WTC11 (cell line): ENCODE measurements around the gene CLDN19. TPM values are rescaled to one million over a fixed set of nuclear protein-coding genes. Genes with fewer than 3 reads are reported as not detected.

Experiments used
- ATAC-seq: fragments of 200-7000 bp; cut with Tn5 transposase; 2 replicates; pipeline ENCODE4 v1.10.0; 2021; ENCODE audit warnings: mild to moderate bottlenecking, moderate library complexity
- CTCF ChIA-PET: fragments of 300-600 bp; sonication (Branson Sonifier 250); formaldehyde crosslinking; loops from one replicate; lab custom pipeline; 2021; ENCODE audit warnings: antibody characterized with exemption; lab: Charles Lee
- POLR2A ChIA-PET: fragments of 350-600 bp; sonication (Branson Sonifier 250); formaldehyde crosslinking; loops from one replicate; lab custom pipeline; 2021; ENCODE audit warnings: antibody characterized with exemption; lab: Charles Lee
- DNase-seq: peaks from one replicate; pipeline ENCODE4 v3.0.0; 2021; ENCODE audit warnings: low spot score
- H3K27ac Mint-ChIP-seq: 2 replicates; pipeline ENCODE4 v1.8.0; 2021; ENCODE audit warnings: mixed read lengths
- H3K27me3 Mint-ChIP-seq: 2 replicates; pipeline ENCODE4 v1.8.0; 2021; ENCODE audit warnings: low read depth, mild to moderate bottlenecking, moderate library complexity, mixed read lengths
- H3K36me3 Mint-ChIP-seq: 2 replicates; pipeline ENCODE4 v1.8.0; 2021; ENCODE audit warnings: mixed read lengths
- H3K4me1 Mint-ChIP-seq: 2 replicates; pipeline ENCODE4 v1.8.0; 2022; ENCODE audit warnings: mixed read lengths
- H3K4me3 Mint-ChIP-seq: 2 replicates; pipeline ENCODE4 v1.8.0; 2021; ENCODE audit warnings: mild to moderate bottlenecking, moderate library complexity, mixed read lengths
- H3K9me3 Mint-ChIP-seq: 2 replicates; pipeline ENCODE4 v1.8.0; 2021; ENCODE audit warnings: mixed read lengths
- ETV6 ChIP-seq: sonication (generic); formaldehyde crosslinking; IDR thresholded peaks from 2 replicates; pipeline ENCODE4 v1.8.1; 2022; ENCODE audit warnings: mild to moderate bottlenecking, missing genetic modification reagents
- HMGA2 ChIP-seq: fragments of 250-450 bp; sonication (Bioruptor Pico); IDR thresholded peaks from 2 replicates; pipeline ENCODE4 v1.4.0; 2021; ENCODE audit warnings: mild to moderate bottlenecking, moderate library complexity
- KAT7 ChIP-seq: sonication (generic); formaldehyde crosslinking; IDR thresholded peaks from 2 replicates; pipeline ENCODE4 v1.8.1; 2023; ENCODE audit warnings: missing genetic modification reagents, mild to moderate bottlenecking, borderline replicate concordance
- MXD4 ChIP-seq: fragments of 250-450 bp; sonication (Bioruptor Pico); IDR thresholded peaks from 2 replicates; pipeline ENCODE4 v1.8.0; 2021; ENCODE audit warnings: mild to moderate bottlenecking, moderate library complexity, borderline replicate concordance
- NR1H2 ChIP-seq: sonication (generic); formaldehyde crosslinking; IDR thresholded peaks from 2 replicates; pipeline ENCODE4 v1.9.0; 2021; ENCODE audit warnings: mild to moderate bottlenecking, moderate library complexity, missing genetic modification reagents
- SMAD3 ChIP-seq: sonication (generic); formaldehyde crosslinking; IDR thresholded peaks from 2 replicates; pipeline ENCODE4 v1.8.0; 2022; ENCODE audit warnings: missing genetic modification reagents, mild to moderate bottlenecking, borderline replicate concordance
- SOX15 ChIP-seq: fragments of 250-450 bp; sonication (Bioruptor Pico); IDR thresholded peaks from 2 replicates; pipeline ENCODE4 v1.9.0; 2021; ENCODE audit warnings: mild to moderate bottlenecking
- TEAD1 ChIP-seq: sonication (generic); formaldehyde crosslinking; IDR thresholded peaks from 2 replicates; pipeline ENCODE4 v1.8.0; 2022; ENCODE audit warnings: mild to moderate bottlenecking, missing genetic modification reagents
- ZNF317 ChIP-seq: sonication (generic); formaldehyde crosslinking; IDR thresholded peaks from 2 replicates; pipeline ENCODE4 v1.8.1; 2023; ENCODE audit warnings: low read depth, mild to moderate bottlenecking, moderate library complexity, missing genetic modification reagents, borderline replicate concordance
- ZNF396 ChIP-seq: fragments of 250-450 bp; sonication (Bioruptor Pico); IDR thresholded peaks from 2 replicates; pipeline ENCODE4 v1.8.0; 2021; ENCODE audit warnings: mild to moderate bottlenecking, moderate library complexity, borderline replicate concordance
- ZNF416 ChIP-seq: fragments of 250-450 bp; sonication (Bioruptor Pico); IDR thresholded peaks from 2 replicates; pipeline ENCODE4 v1.9.0; 2021; ENCODE audit warnings: mild to moderate bottlenecking, inconsistent platforms
- total RNA-seq: library from RNA; stranded (reverse); gene quantifications from 3 replicates; pipeline ENCODE4 v1.2.3, GENCODE V29; 2021
- TF ChIP-seq, protein P1 (sequence below): fragments of 250-450 bp; sonication (Bioruptor Pico); IDR thresholded peaks from 2 replicates; pipeline ENCODE4 v1.9.0; 2021; ENCODE audit warnings: mild to moderate bottlenecking, borderline replicate concordance
- TF ChIP-seq, protein P2 (sequence below): sonication (generic); formaldehyde crosslinking; IDR thresholded peaks from 2 replicates; pipeline ENCODE4 v1.8.0; 2023; ENCODE audit warnings: missing genetic modification reagents, mild to moderate bottlenecking, borderline replicate concordance
- TF ChIP-seq, protein P3 (sequence below): sonication (generic); formaldehyde crosslinking; IDR thresholded peaks from 2 replicates; pipeline ENCODE4 v1.8.0; 2022; ENCODE audit warnings: mild to moderate bottlenecking, missing genetic modification reagents
- TF ChIP-seq, protein P4 (sequence below): sonication (generic); formaldehyde crosslinking; IDR thresholded peaks from 2 replicates; pipeline ENCODE4 v1.8.1; 2023; ENCODE audit warnings: mild to moderate bottlenecking, moderate library complexity, missing genetic modification reagents
- TF ChIP-seq, protein P5 (sequence below): sonication (generic); formaldehyde crosslinking; IDR thresholded peaks from 2 replicates; pipeline ENCODE4 v1.8.0; 2023; ENCODE audit warnings: mild to moderate bottlenecking, missing genetic modification reagents
- TF ChIP-seq, protein P6 (sequence below): sonication (generic); formaldehyde crosslinking; IDR thresholded peaks from 2 replicates; pipeline ENCODE4 v1.8.0; 2022; ENCODE audit warnings: mild to moderate bottlenecking, missing genetic modification reagents

The CLDN19 gene
- total RNA-seq, 1 experiment from 2014 or later: 8.1 TPM

DNA sequence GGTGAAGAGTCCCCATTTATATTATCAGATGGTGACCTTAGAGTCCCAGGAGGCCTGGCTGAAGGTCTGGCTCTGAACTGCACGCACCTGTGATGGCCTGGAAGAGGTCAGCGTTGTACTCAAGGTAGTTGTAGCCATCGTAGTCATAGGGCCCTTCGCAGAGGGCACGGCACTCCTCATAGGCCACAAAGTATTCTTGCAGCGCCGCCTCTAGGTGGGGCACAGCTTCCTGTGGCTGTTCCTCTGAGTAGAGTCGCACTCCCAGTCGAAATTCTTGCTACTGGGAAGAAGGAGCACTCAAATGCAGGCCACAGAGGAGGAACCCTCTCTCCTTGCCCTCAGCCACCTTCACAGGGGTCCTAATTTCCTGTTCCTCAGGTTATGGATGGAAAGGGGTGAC, 19.1 kb upstream of the CLDN19 start (continued):
- TF ChIP-seq, protein P1, sequence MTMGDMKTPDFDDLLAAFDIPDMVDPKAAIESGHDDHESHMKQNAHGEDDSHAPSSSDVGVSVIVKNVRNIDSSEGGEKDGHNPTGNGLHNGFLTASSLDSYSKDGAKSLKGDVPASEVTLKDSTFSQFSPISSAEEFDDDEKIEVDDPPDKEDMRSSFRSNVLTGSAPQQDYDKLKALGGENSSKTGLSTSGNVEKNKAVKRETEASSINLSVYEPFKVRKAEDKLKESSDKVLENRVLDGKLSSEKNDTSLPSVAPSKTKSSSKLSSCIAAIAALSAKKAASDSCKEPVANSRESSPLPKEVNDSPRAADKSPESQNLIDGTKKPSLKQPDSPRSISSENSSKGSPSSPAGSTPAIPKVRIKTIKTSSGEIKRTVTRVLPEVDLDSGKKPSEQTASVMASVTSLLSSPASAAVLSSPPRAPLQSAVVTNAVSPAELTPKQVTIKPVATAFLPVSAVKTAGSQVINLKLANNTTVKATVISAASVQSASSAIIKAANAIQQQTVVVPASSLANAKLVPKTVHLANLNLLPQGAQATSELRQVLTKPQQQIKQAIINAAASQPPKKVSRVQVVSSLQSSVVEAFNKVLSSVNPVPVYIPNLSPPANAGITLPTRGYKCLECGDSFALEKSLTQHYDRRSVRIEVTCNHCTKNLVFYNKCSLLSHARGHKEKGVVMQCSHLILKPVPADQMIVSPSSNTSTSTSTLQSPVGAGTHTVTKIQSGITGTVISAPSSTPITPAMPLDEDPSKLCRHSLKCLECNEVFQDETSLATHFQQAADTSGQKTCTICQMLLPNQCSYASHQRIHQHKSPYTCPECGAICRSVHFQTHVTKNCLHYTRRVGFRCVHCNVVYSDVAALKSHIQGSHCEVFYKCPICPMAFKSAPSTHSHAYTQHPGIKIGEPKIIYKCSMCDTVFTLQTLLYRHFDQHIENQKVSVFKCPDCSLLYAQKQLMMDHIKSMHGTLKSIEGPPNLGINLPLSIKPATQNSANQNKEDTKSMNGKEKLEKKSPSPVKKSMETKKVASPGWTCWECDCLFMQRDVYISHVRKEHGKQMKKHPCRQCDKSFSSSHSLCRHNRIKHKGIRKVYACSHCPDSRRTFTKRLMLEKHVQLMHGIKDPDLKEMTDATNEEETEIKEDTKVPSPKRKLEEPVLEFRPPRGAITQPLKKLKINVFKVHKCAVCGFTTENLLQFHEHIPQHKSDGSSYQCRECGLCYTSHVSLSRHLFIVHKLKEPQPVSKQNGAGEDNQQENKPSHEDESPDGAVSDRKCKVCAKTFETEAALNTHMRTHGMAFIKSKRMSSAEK: no peak
- no peak for TF ChIP-seq SMAD3 (CRISPR knock-in tag)
- TF ChIP-seq, all 79 proteins: peak for 0

DNA sequence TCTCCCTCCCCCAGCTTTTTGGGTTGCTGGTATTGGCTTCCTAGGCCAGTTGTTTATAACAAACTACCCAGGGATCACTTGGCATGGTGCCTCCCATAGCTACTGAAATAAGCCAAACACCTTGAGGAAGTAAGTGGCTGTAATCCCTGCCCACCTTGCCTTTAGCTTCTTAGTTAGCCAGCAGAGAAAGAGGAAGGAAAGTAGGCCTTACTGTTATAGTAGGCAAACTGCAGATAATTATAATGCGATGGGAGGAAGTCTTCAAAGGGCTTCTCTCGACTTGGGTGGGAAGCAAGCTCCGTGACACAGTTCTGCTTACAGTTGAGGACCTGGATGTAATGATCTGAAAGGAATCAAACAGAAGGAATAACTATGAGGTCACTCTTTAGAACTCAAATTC, 18.6 kb upstream of the CLDN19 start:
- POLR2A ChIA-PET: no interaction called here
- no peak for DNase-seq
- no peaks in the 10 kb centered on the region for H3K9me3 Mint-ChIP-seq
- H3K4me1 Mint-ChIP-seq: peaks cover 2% of the 10 kb centered on the region
- H3K27me3 Mint-ChIP-seq: no peaks in the 10 kb centered on the region
- CTCF ChIA-PET: interaction anchor here (1.0 to 1.9 kb wide), 5 partner anchors 9 to 247 kb away, joined by 3 to 11 read pairs (median 5); partner anchors contain the start of genes C1orf50, CLDN19 and P3H1
- no peak overlapping the region for H3K27ac Mint-ChIP-seq
- TF ChIP-seq MXD4 (CRISPR knock-in tag): no peak
- TF ChIP-seq, protein P2, sequence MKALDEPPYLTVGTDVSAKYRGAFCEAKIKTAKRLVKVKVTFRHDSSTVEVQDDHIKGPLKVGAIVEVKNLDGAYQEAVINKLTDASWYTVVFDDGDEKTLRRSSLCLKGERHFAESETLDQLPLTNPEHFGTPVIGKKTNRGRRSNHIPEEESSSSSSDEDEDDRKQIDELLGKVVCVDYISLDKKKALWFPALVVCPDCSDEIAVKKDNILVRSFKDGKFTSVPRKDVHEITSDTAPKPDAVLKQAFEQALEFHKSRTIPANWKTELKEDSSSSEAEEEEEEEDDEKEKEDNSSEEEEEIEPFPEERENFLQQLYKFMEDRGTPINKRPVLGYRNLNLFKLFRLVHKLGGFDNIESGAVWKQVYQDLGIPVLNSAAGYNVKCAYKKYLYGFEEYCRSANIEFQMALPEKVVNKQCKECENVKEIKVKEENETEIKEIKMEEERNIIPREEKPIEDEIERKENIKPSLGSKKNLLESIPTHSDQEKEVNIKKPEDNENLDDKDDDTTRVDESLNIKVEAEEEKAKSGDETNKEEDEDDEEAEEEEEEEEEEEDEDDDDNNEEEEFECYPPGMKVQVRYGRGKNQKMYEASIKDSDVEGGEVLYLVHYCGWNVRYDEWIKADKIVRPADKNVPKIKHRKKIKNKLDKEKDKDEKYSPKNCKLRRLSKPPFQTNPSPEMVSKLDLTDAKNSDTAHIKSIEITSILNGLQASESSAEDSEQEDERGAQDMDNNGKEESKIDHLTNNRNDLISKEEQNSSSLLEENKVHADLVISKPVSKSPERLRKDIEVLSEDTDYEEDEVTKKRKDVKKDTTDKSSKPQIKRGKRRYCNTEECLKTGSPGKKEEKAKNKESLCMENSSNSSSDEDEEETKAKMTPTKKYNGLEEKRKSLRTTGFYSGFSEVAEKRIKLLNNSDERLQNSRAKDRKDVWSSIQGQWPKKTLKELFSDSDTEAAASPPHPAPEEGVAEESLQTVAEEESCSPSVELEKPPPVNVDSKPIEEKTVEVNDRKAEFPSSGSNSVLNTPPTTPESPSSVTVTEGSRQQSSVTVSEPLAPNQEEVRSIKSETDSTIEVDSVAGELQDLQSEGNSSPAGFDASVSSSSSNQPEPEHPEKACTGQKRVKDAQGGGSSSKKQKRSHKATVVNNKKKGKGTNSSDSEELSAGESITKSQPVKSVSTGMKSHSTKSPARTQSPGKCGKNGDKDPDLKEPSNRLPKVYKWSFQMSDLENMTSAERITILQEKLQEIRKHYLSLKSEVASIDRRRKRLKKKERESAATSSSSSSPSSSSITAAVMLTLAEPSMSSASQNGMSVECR (CRISPR knock-in tag): no peak
- TF ChIP-seq NR1H2 (CRISPR knock-in tag): no peak
- TF ChIP-seq, protein P3, sequence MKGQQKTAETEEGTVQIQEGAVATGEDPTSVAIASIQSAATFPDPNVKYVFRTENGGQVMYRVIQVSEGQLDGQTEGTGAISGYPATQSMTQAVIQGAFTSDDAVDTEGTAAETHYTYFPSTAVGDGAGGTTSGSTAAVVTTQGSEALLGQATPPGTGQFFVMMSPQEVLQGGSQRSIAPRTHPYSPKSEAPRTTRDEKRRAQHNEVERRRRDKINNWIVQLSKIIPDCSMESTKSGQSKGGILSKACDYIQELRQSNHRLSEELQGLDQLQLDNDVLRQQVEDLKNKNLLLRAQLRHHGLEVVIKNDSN (CRISPR knock-in tag): no peak
- TF ChIP-seq ZNF416 (CRISPR knock-in tag): no peak
- TF ChIP-seq, protein P4, sequence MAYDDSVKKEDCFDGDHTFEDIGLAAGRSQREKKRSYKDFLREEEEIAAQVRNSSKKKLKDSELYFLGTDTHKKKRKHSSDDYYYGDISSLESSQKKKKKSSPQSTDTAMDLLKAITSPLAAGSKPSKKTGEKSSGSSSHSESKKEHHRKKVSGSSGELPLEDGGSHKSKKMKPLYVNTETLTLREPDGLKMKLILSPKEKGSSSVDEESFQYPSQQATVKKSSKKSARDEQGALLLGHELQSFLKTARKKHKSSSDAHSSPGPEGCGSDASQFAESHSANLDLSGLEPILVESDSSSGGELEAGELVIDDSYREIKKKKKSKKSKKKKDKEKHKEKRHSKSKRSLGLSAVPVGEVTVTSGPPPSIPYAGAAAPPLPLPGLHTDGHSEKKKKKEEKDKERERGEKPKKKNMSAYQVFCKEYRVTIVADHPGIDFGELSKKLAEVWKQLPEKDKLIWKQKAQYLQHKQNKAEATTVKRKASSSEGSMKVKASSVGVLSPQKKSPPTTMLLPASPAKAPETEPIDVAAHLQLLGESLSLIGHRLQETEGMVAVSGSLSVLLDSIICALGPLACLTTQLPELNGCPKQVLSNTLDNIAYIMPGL (CRISPR knock-in tag): no peak
- TF ChIP-seq HMGA2 (CRISPR knock-in tag): no peak
- TF ChIP-seq KAT7 (CRISPR knock-in tag): no peak
- H3K36me3 Mint-ChIP-seq: peaks cover 58% of the 10 kb centered on the region
- H3K4me3 Mint-ChIP-seq: no peak overlapping the region
- no peak for ATAC-seq

DNA sequence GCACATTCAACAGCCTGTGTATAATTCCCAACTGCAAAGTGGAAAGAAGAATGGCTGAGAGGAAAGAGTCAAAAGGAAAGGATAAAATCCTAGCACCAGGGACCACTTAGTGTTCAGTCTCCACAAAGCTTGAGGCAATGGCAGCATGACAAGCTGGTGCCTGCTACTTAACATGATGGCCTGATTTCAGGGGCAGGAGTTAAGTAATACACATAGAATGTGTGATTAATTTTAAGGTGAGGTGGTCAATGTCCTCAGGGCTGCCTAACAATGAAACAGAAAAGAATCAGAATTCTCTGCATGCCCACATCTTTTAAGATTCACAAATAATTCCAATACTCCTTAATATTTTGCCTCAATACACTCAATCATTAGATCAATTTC, 17.8 kb upstream of the CLDN19 start:
- H3K4me1 Mint-ChIP-seq: peaks cover 2% of the 10 kb centered on the region
- H3K9me3 Mint-ChIP-seq: peaks cover 3% of the 10 kb centered on the region
- POLR2A ChIA-PET: interaction anchor here (1.8 kb wide), 1 partner anchor 9 kb away, joined by 9 read pairs; the partner anchor contains the start of genes C1orf50 and P3H1
- no peak for ATAC-seq
- H3K4me3 Mint-ChIP-seq: no peak overlapping the region
- no peak overlapping the region for H3K27ac Mint-ChIP-seq
- no peak for DNase-seq
- CTCF ChIA-PET: interaction anchor here (0.8 to 2.1 kb wide), 11 partner anchors 9 to 584 kb away, joined by 3 to 42 read pairs (median 5); partner anchors contain the start of genes C1orf50, CLDN19 and P3H1
- H3K27me3 Mint-ChIP-seq: no peaks in the 10 kb centered on the region
- H3K36me3 Mint-ChIP-seq: peaks cover 65% of the 10 kb centered on the region
- TF ChIP-seq ETV6: no peak
- TF ChIP-seq TEAD1 (CRISPR knock-in tag): no peak
- TF ChIP-seq, protein P5, sequence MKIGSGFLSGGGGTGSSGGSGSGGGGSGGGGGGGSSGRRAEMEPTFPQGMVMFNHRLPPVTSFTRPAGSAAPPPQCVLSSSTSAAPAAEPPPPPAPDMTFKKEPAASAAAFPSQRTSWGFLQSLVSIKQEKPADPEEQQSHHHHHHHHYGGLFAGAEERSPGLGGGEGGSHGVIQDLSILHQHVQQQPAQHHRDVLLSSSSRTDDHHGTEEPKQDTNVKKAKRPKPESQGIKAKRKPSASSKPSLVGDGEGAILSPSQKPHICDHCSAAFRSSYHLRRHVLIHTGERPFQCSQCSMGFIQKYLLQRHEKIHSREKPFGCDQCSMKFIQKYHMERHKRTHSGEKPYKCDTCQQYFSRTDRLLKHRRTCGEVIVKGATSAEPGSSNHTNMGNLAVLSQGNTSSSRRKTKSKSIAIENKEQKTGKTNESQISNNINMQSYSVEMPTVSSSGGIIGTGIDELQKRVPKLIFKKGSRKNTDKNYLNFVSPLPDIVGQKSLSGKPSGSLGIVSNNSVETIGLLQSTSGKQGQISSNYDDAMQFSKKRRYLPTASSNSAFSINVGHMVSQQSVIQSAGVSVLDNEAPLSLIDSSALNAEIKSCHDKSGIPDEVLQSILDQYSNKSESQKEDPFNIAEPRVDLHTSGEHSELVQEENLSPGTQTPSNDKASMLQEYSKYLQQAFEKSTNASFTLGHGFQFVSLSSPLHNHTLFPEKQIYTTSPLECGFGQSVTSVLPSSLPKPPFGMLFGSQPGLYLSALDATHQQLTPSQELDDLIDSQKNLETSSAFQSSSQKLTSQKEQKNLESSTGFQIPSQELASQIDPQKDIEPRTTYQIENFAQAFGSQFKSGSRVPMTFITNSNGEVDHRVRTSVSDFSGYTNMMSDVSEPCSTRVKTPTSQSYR (CRISPR knock-in tag): no peak
- TF ChIP-seq ZNF396 (CRISPR knock-in tag): no peak
- no peak for TF ChIP-seq SMAD3 (CRISPR knock-in tag)
- TF ChIP-seq SOX15 (CRISPR knock-in tag): no peak
- TF ChIP-seq ZNF317 (CRISPR knock-in tag): no peak
- TF ChIP-seq, protein P6, sequence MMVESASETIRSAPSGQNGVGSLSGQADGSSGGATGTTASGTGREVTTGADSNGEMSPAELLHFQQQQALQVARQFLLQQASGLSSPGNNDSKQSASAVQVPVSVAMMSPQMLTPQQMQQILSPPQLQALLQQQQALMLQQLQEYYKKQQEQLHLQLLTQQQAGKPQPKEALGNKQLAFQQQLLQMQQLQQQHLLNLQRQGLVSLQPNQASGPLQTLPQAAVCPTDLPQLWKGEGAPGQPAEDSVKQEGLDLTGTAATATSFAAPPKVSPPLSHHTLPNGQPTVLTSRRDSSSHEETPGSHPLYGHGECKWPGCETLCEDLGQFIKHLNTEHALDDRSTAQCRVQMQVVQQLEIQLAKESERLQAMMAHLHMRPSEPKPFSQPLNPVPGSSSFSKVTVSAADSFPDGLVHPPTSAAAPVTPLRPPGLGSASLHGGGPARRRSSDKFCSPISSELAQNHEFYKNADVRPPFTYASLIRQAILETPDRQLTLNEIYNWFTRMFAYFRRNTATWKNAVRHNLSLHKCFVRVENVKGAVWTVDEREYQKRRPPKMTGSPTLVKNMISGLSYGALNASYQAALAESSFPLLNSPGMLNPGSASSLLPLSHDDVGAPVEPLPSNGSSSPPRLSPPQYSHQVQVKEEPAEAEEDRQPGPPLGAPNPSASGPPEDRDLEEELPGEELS (CRISPR knock-in tag): no peak
